Mesendoderm (in vitro differentiated cells): ENCODE measurements around the gene MAP2K7.

Source experiments
- DNase-seq: peaks from one replicate; pipeline ENCODE4 v3.0.0; 2013
- H2AK5ac ChIP-seq: 2 replicates; pipeline ENCODE4 v1.6.1; 2013; ENCODE audit warnings: low read length, inconsistent platforms
- H2BK120ac ChIP-seq: 2 replicates; pipeline ENCODE4 v1.6.1; 2013; ENCODE audit warnings: low read depth, mild to moderate bottlenecking, low read length, moderate library complexity, mixed read lengths
- H2BK15ac ChIP-seq: replicated peaks from 2 replicates; pipeline ENCODE4 v1.6.1; 2013; ENCODE audit warnings: low read depth, mild to moderate bottlenecking, moderate library complexity
- H2BK5ac ChIP-seq: 2 replicates; pipeline ENCODE4 v1.6.1; 2013; ENCODE audit warnings: low read length, inconsistent platforms
- H3K18ac ChIP-seq: 2 replicates; pipeline ENCODE4 v1.6.1; 2013; ENCODE audit warnings: mild to moderate bottlenecking, low read length, mixed read lengths
- H3K23ac ChIP-seq: one replicate; pipeline ENCODE4 v1.6.1; 2013; ENCODE audit warnings: low read length
- H3K27ac ChIP-seq: 2 replicates; pipeline ENCODE4 v1.5.1; 2013; ENCODE audit warnings: low read depth, mild to moderate bottlenecking, inconsistent platforms, low read length, moderate library complexity
- H3K27me3 ChIP-seq: 2 replicates; pipeline ENCODE4 v1.6.1; 2013; ENCODE audit warnings: low read length, control low read depth, mild to moderate bottlenecking, inconsistent platforms; ENCODE audit not compliant: insufficient read depth, poor library complexity
- H3K36me3 ChIP-seq: 2 replicates; pipeline ENCODE4 v1.6.1; 2013; ENCODE audit warnings: low read length, inconsistent platforms; ENCODE audit not compliant: control insufficient read depth, insufficient read depth
- H3K4ac ChIP-seq: one replicate; pipeline ENCODE4 v1.6.1; 2013; ENCODE audit warnings: low read depth, mild to moderate bottlenecking, low read length, moderate library complexity
- H3K4me1 ChIP-seq: 2 replicates; pipeline ENCODE4 v1.6.1; 2013; ENCODE audit warnings: low read depth, low read length, inconsistent platforms; ENCODE audit not compliant: control insufficient read depth
- H3K4me2 ChIP-seq: 2 replicates; pipeline ENCODE4 v1.6.1; 2013; ENCODE audit warnings: low read length
- H3K4me3 ChIP-seq: 2 replicates; pipeline ENCODE4 v1.5.1; 2013; ENCODE audit warnings: mild to moderate bottlenecking, low read length
- H3K56ac ChIP-seq: one replicate; pipeline ENCODE4 v1.6.1; 2013; ENCODE audit warnings: low read length
- H3K79me1 ChIP-seq: 2 replicates; pipeline ENCODE4 v1.6.1; 2013; ENCODE audit warnings: low read length, inconsistent platforms
- H3K79me2 ChIP-seq: 2 replicates; pipeline ENCODE4 v1.6.1; 2013; ENCODE audit warnings: mild to moderate bottlenecking, low read length; ENCODE audit not compliant: control insufficient read depth, insufficient read depth
- H3K9ac ChIP-seq: 2 replicates; pipeline ENCODE4 v1.6.1; 2013; ENCODE audit warnings: low read length, inconsistent platforms
- H4K5ac ChIP-seq: one replicate; pipeline ENCODE4 v1.6.1; 2013; ENCODE audit warnings: low read length
- H4K8ac ChIP-seq: one replicate; pipeline ENCODE4 v1.6.1; 2013; ENCODE audit warnings: low read depth, mild to moderate bottlenecking, control low read depth, low read length, moderate library complexity
- WGBS: extraction: QIAGEN DNeasy Blood & Tissue Kit; methylation state at CpG from one replicate; pipeline ENCODE4 v1.1.7; 2013; ENCODE audit warnings: low lambda C conversion rate, missing lambda C conversion rate; ENCODE audit not compliant: insufficient coverage; ENCODE audit errors: extremely low coverage; 5-methylcytosine and 5-hydroxymethylcytosine counted together

Gene MAP2K7

GRCh38 chr19:7925171-7925851, 21.6 kb downstream of the MAP2K7 start:
- Histone ChIP-seq H3K23ac (no peak overlapping the region), H3K79me2 (no peaks in the 10 kb centered on the region), H3K27ac (no peak overlapping the region), H3K4me2 (peak overlapping the region; percentile 56), H2BK5ac (no peak overlapping the region), H2AK5ac (no peak overlapping the region), H3K18ac (peak overlapping the region; percentile 51), H3K56ac (peak overlapping the region; percentile 82), H3K79me1 (no peaks in the 10 kb centered on the region), H3K4ac (peak overlapping the region; percentile 49), H2BK15ac (no peak overlapping the region), H3K4me3 (peak overlapping the region; percentile 26), H3K9ac (peak overlapping the region; percentile 78), H3K4me1 (no peaks in the 10 kb centered on the region), H3K27me3 (no peaks in the 10 kb centered on the region), H3K36me3 (no peaks in the 10 kb centered on the region), H4K8ac (no peak overlapping the region), H4K5ac (no peak overlapping the region), H2BK120ac (no peak overlapping the region)
- WGBS: no CpG with 5 or more reads among the region's 98 CpGs
- DNase-seq: peak; percentile 91

- Histone ChIP-seq H3K56ac (peak within 1 kb of the TSS; percentile 89), H3K27ac (no peak within 1 kb of the TSS), H3K4me3 (peak within 1 kb of the TSS; percentile 26), H3K79me1 (no peaks in the 10 kb centered on the region), H3K9ac (peak within 1 kb of the TSS; percentile 79), H2BK15ac (no peak within 1 kb of the TSS), H3K4ac (peak within 1 kb of the TSS; percentile 49), H3K36me3 (peaks cover 2% of the 10 kb centered on the region), H3K23ac (no peak within 1 kb of the TSS), H3K27me3 (no peaks in the 10 kb centered on the region), H4K5ac (no peak within 1 kb of the TSS), H4K8ac (no peak within 1 kb of the TSS), H2AK5ac (no peak within 1 kb of the TSS), H2BK120ac (no peak within 1 kb of the TSS), H3K79me2 (no peaks in the 10 kb centered on the region), H3K18ac (peak within 1 kb of the TSS; percentile 51), H3K4me1 (no peaks in the 10 kb centered on the region), H3K4me2 (peak within 1 kb of the TSS; percentile 91), H2BK5ac (no peak within 1 kb of the TSS)
- WGBS: no CpG with 5 or more reads among the region's 65 CpGs
- DNase-seq: peak; percentile 69
Observed at GRCh38 chr19:7926021-7926726, 22.5 kb downstream of the MAP2K7 start, which contains the start of gene CTXN1. Gene CTXN1 (minus strand): TSS chr19:7926135. CDS start chr19:7925538, 597 bp downstream.

DNA sequence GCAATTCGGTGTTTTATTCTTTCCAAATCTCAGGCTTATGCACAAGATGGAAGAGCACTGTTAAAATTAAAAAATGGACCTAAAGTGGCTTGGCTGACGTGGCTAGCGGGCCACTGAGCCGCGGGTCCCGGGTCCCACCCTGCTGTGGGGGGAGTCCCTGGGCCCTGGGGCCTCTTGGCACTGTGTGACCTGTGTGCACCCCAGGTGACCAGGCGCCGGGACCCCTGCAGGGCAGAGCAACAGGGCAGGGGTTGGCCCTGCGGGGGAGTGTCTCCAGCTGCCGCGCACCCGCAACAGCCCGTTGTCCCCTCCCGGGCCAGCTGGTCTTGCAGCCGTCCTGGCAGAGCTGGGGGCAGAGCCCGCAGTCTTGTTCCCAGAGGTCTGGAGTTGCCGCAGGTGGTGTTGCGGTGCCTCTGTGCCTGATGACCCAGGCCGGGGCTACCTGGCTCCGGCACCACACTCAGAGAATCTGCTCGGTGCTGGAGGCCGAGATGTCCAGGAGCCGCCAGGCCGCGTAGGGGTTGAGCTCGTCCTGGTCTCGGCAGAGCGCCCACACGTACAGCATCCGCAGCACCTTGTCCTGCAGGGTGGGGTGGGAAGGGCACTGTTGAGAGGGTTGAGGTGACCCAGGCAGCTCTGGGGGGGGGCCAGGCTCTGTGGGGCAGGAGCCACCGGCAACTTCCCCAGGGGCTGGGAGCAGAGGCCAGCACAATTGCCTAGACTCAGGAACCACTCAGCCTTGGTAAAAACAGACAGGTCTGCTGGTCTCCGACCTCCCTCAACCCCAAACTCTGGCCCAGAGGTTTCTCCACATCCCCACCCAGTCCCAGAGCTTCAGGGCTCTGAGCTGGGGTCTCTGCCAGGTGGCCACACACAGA, 23.3 kb downstream of the MAP2K7 start:
- Histone ChIP-seq H4K8ac (no peak overlapping the region), H3K79me2 (no peaks in the 10 kb centered on the region), H3K4ac (no peak overlapping the region), H2BK5ac (no peak overlapping the region), H2BK120ac (no peak overlapping the region), H3K23ac (no peak overlapping the region), H4K5ac (no peak overlapping the region), H3K27ac (no peak overlapping the region), H3K36me3 (peaks cover 2% of the 10 kb centered on the region), H3K27me3 (no peaks in the 10 kb centered on the region), H3K18ac (no peak overlapping the region), H3K4me3 (no peak overlapping the region), H3K4me2 (no peak overlapping the region), H3K56ac (peak overlapping the region; percentile 89), H2BK15ac (no peak overlapping the region), H3K4me1 (no peaks in the 10 kb centered on the region), H3K9ac (peak overlapping the region; percentile 79), H3K79me1 (no peaks in the 10 kb centered on the region), H2AK5ac (no peak overlapping the region)
- WGBS: no CpG with 5 or more reads among the region's 32 CpGs
- DNase-seq: no peak

DNA sequence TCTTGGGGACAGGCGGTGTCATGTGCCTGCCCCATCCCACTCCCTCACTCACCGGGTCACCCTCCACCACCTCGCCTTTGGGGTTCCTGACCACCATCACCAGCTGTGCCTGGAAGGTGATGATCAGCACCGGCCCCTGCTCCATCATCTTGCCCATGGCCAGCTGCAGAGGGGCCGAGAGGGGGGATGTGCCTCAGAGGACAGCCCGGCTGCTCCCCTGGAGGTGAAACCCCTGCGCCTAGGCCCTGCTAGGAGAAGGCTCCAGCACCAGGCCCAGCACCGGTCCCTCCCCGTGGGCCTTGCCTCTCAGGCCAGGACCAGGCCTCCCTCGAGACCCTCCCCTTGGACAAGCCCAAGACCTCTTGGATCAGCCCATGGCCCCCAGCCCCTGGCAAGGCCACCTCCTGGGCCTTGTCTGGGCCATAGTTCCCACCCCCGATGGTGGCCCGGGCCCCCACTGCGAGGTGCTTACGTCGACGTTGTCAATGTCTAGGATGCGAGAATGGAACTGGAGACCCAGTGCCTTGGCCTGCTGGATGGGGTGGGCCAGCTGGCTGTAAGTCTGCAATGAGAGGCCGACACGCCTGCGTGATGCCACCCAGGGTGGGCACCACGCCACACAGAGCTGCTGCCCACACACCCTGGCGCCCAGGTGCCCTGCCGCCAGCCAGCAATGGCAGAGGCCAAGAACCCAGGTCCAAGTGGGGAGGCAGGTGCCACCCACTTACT, 24.1 kb downstream of the MAP2K7 start:
- Histone ChIP-seq H3K27ac (no peak overlapping the region), H3K36me3 (peaks cover 5% of the 10 kb centered on the region), H2AK5ac (no peak overlapping the region), H3K4ac (no peak overlapping the region), H3K79me1 (no peaks in the 10 kb centered on the region), H2BK5ac (no peak overlapping the region), H3K18ac (no peak overlapping the region), H3K4me3 (no peak overlapping the region), H3K56ac (no peak overlapping the region), H3K9ac (no peak overlapping the region), H3K27me3 (no peaks in the 10 kb centered on the region), H4K5ac (no peak overlapping the region), H2BK120ac (no peak overlapping the region), H3K79me2 (no peaks in the 10 kb centered on the region), H3K4me2 (no peak overlapping the region), H4K8ac (no peak overlapping the region), H3K23ac (no peak overlapping the region), H3K4me1 (no peaks in the 10 kb centered on the region), H2BK15ac (no peak overlapping the region)
- DNase-seq: no peak
- no CpG with 5 or more reads among the region's 23 CpGs for WGBS

DNA sequence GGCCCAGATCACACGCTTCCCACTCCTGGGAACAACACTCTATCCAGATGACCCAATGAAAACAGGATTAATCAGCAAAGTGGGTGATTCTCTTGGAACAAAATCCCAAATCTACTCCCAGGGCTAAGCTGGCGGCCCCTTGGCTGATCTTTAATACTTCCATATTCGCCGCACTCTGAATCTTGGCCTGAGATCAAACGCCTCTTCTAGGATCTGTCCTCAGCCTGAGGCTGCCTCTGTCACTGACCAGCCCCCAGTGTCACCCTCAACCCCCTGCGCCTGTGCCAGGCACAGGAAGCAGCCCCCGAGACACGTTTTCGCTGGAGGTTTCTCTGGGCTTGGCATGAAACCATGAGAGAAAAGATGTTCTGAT, 24.6 kb downstream of the MAP2K7 start:
- H3K9ac ChIP-seq: no peak overlapping the region
- H2BK120ac ChIP-seq: no peak overlapping the region
- no peak overlapping the region for H3K23ac ChIP-seq
- H4K8ac ChIP-seq: no peak overlapping the region
- no peaks in the 10 kb centered on the region for H3K4me1 ChIP-seq
- H3K27ac ChIP-seq: no peak overlapping the region
- no peak for DNase-seq
- H3K4me3 ChIP-seq: no peak overlapping the region
- H3K4ac ChIP-seq: no peak overlapping the region
- no peak overlapping the region for H3K4me2 ChIP-seq
- H3K79me1 ChIP-seq: no peaks in the 10 kb centered on the region
- peaks cover 7% of the 10 kb centered on the region for H3K36me3 ChIP-seq
- H3K18ac ChIP-seq: no peak overlapping the region
- H2BK15ac ChIP-seq: no peak overlapping the region
- no peaks in the 10 kb centered on the region for H3K27me3 ChIP-seq
- H3K79me2 ChIP-seq: no peaks in the 10 kb centered on the region
- no peak overlapping the region for H2BK5ac ChIP-seq
- H4K5ac ChIP-seq: no peak overlapping the region
- H2AK5ac ChIP-seq: no peak overlapping the region
- H3K56ac ChIP-seq: no peak overlapping the region
- WGBS: no CpG with 5 or more reads among the region's 9 CpGs
